HEK293T (cell line): ENCODE results near the gene PSPN.

ENCODE experiments used
- ARNT ChIP-seq: fragments of 450-650 bp; IDR thresholded peaks from 2 replicates; pipeline ENCODE4 v1.6.1; 2017; ENCODE audit warnings: mild to moderate bottlenecking
- BHLHE40 ChIP-seq: fragments of 450-650 bp; IDR thresholded peaks from 2 replicates; pipeline ENCODE4 v1.6.1; 2016; ENCODE audit warnings: mild to moderate bottlenecking, moderate library complexity, borderline replicate concordance
- ELF4 ChIP-seq: fragments of 450-650 bp; IDR thresholded peaks from 2 replicates; pipeline ENCODE4 v1.6.1; 2017; ENCODE audit warnings: antibody characterized with exemption
- FOXA1 ChIP-seq: fragments of 450-650 bp; IDR thresholded peaks from 2 replicates; pipeline ENCODE4 v1.6.1; 2016; ENCODE audit warnings: mild to moderate bottlenecking
- FOXK2 ChIP-seq: fragments of 450-650 bp; IDR thresholded peaks from 2 replicates; pipeline ENCODE4 v1.6.1; 2016; ENCODE audit warnings: mild to moderate bottlenecking
- FOXM1 ChIP-seq: fragments of 450-650 bp; IDR thresholded peaks from 2 replicates; pipeline ENCODE4 v1.6.1; 2017; ENCODE audit warnings: mild to moderate bottlenecking, borderline replicate concordance
- HDGF ChIP-seq: fragments of 450-650 bp; IDR thresholded peaks from 2 replicates; pipeline ENCODE4 v1.6.1; 2017; ENCODE audit warnings: antibody characterized with exemption, borderline replicate concordance
- L3MBTL2 ChIP-seq: fragments of 450-650 bp; conservative IDR thresholded peaks from 2 replicates; pipeline ENCODE4 v1.6.1; 2016; ENCODE audit warnings: mild to moderate bottlenecking
- SP1 ChIP-seq: fragments of 450-650 bp; IDR thresholded peaks from 2 replicates; pipeline ENCODE4 v1.6.1; 2017
- SUZ12 ChIP-seq: fragments of 450-650 bp; IDR thresholded peaks from 2 replicates; pipeline ENCODE4 v1.6.1; 2016; ENCODE audit warnings: mild to moderate bottlenecking
- TARDBP ChIP-seq: fragments of 450-650 bp; IDR thresholded peaks from 2 replicates; pipeline ENCODE4 v1.6.1; 2016
- ZNF384 ChIP-seq: fragments of 450-650 bp; IDR thresholded peaks from 2 replicates; pipeline ENCODE4 v1.6.1; 2016

DNA sequence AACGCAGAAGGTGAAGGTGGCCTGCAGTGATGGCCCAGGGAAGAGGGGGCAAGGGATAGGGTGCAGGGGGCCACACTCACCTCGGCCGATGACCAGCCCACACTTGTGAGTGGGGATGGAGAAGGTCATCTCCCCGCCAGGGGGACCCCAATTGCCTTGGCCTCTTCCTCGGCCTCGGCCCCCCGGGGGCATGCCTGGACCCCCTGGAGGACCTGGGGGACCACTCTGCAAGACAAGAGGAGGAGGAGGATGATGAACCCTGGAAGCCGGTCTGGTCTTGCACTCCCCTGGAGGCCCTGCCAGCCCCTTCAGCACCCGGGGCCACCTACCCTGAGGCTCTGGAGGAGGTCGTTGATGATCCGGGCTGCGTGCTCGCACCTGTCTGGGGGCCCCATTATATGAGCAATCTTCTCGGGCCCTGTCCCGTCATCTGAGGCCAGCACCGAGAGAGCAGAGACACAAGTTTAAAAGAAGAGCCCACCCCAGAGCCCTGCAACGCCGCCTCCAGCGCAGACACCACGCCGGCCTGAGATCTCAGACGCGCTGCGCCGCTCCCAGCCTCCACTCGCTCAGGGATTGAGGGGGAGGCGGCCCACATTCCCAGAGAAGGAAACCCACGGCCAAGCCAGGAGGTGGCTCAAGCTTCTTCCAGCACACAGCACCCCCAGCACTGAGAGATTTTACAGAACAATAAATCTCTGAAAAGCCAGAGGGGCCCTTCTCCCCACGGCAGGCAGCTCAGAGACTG lies 41.1 kb upstream of the PSPN start:
- TF ChIP-seq SP1 (no peak), FOXM1 (no peak), TARDBP (no peak), FOXA1 (no peak), BHLHE40 (no peak), SUZ12 (no peak), ZNF384 (no peak), ELF4 (no peak), ARNT (no peak), FOXK2 (no peak), HDGF (no peak), L3MBTL2 (no peak)
